Keratinocyte (primary cell): ENCODE results near the gene DMBX1. TPM values are rescaled to one million over a fixed set of nuclear protein-coding genes. Genes with fewer than 3 reads are reported as not detected.

Experiments used
- DNase-seq: peaks from one replicate; pipeline ENCODE4 v3.0.0-alpha.2; 2011; ENCODE audit warnings: low read depth, missing footprints, low spot score
- FAIRE-seq: peaks from 2 replicates; lab custom pipeline; 2011; peaks lifted over from hg19 to GRCh38; lab: Jason Lieb, UNC
- H2AFZ ChIP-seq: 2 replicates; pipeline ENCODE4 v1.6.0; 2012; ENCODE audit warnings: low read length, control low read depth, inconsistent platforms; ENCODE audit not compliant: control insufficient read depth
- H3K27ac ChIP-seq: 2 replicates; pipeline ENCODE4 v1.5.1; 2011; ENCODE audit warnings: low read length; ENCODE audit not compliant: control insufficient read depth, insufficient read depth
- H3K27me3 ChIP-seq: 3 replicates; pipeline ENCODE4 v1.6.0; 2011; ENCODE audit warnings: low read length; ENCODE audit not compliant: control insufficient read depth, insufficient read depth; ENCODE audit errors: extremely low read depth
- H3K36me3 ChIP-seq, 2 experiments: 2 replicates in 1 of 2; 3 replicates in 1 of 2; pipeline ENCODE4 v1.5.1; 2011; ENCODE audit warnings: low read length in 2 of 2, mild to moderate bottlenecking in 1 of 2; ENCODE audit not compliant: control insufficient read depth in 2 of 2, insufficient read depth in 2 of 2; ENCODE audit errors: extremely low read depth in 1 of 2
- H3K4me1 ChIP-seq: 3 replicates; pipeline ENCODE4 v1.5.1; 2011; ENCODE audit warnings: low read length; ENCODE audit not compliant: control insufficient read depth, insufficient read depth; ENCODE audit errors: extremely low read depth
- H3K4me2 ChIP-seq: 3 replicates; pipeline ENCODE4 v1.6.0; 2011; ENCODE audit warnings: low read depth, low read length; ENCODE audit not compliant: control insufficient read depth, insufficient read depth; ENCODE audit errors: extremely low read depth
- H3K4me3 ChIP-seq, 3 experiments: fragments of 200-600 bp in 1 of 3; sonication (generic) in 1 of 3; 2 replicates in 2 of 3; 3 replicates in 1 of 3; pipeline ENCODE4 v1.5.1; 2011 to 2016; ENCODE audit warnings: low read length in 3 of 3, mild to moderate bottlenecking in 3 of 3, control low read depth in 2 of 3, inconsistent platforms in 1 of 3, low read depth in 1 of 3, mixed read lengths in 1 of 3, mixed run types in 1 of 3, moderate library complexity in 1 of 3; ENCODE audit not compliant: control insufficient read depth in 2 of 3, insufficient read depth in 2 of 3; ENCODE audit errors: extremely low read depth in 1 of 3
- H3K79me2 ChIP-seq: 2 replicates; pipeline ENCODE4 v1.6.0; 2012; ENCODE audit warnings: low read length; ENCODE audit not compliant: control insufficient read depth, insufficient read depth
- H3K9ac ChIP-seq: 3 replicates; pipeline ENCODE4 v1.6.0; 2011; ENCODE audit warnings: low read length; ENCODE audit not compliant: control insufficient read depth, insufficient read depth; ENCODE audit errors: extremely low read depth
- H3K9me1 ChIP-seq: 3 replicates; pipeline ENCODE4 v1.6.0; 2011; ENCODE audit warnings: low read length; ENCODE audit not compliant: control insufficient read depth, insufficient read depth; ENCODE audit errors: extremely low read depth
- H3K9me3 ChIP-seq: 2 replicates; pipeline ENCODE4 v1.5.1; 2012; ENCODE audit warnings: low read depth, low read length; ENCODE audit not compliant: control insufficient read depth
- H4K20me1 ChIP-seq: 3 replicates; pipeline ENCODE4 v1.6.0; 2011; ENCODE audit warnings: low read length; ENCODE audit not compliant: control insufficient read depth, insufficient read depth; ENCODE audit errors: extremely low read depth
- EZH2 ChIP-seq: IDR thresholded peaks from one replicate; pipeline ENCODE4 v1.6.1; 2012; ENCODE audit warnings: inconsistent platforms, mild to moderate bottlenecking, low read length, moderate library complexity
- dilution Hi-C: fragments of 300-500 bp; cut with MboI; formaldehyde crosslinking; loops from one replicate; pipeline ENCODE4 v1.7.0; 2020; ENCODE audit warnings: low sequenced_read_pairs; ENCODE audit not compliant: extremely low pct_ligation_motif_present
- polyA plus RNA-seq, 5 experiments: library from polyadenylated mRNA; depleted of rRNA in 3 of 5; stranded (reverse) in 3 of 5; stranded (forward) in 1 of 5; unstranded in 1 of 5; fragments of >200 nt; gene quantifications; 1 replicate in 1 of 5; 2 replicates in 3 of 5; 3 replicates in 1 of 5; pipeline versions ENCODE4 v1.2.1 to v1.2.3, GENCODE V29; 2011 to 2012; ENCODE audit warnings: missing spikeins in 2 of 5, low read depth in 1 of 5, low replicate concordance in 1 of 5
- TF ChIP-seq, protein P1 (sequence below), 3 experiments: IDR thresholded peaks in 1 of 3; conservative IDR thresholded peaks in 1 of 3; optimal IDR thresholded peaks in 1 of 3; 2 replicates in 2 of 3; 3 replicates in 1 of 3; pipeline versions ENCODE3 to v1.5.1; 2011; ENCODE audit warnings: low read length in 3 of 3, mild to moderate bottlenecking in 3 of 3, moderate library complexity in 2 of 3, control low read depth in 1 of 3, inconsistent platforms in 1 of 3; ENCODE audit not compliant: insufficient read depth in 2 of 3; ENCODE audit errors: extremely low read depth in 1 of 3

Gene DMBX1
- polyA plus RNA-seq, 1 donor (not counting 4 experiments of a cell fraction or from before 2014, with no cell fraction given) = not detected

DNA sequence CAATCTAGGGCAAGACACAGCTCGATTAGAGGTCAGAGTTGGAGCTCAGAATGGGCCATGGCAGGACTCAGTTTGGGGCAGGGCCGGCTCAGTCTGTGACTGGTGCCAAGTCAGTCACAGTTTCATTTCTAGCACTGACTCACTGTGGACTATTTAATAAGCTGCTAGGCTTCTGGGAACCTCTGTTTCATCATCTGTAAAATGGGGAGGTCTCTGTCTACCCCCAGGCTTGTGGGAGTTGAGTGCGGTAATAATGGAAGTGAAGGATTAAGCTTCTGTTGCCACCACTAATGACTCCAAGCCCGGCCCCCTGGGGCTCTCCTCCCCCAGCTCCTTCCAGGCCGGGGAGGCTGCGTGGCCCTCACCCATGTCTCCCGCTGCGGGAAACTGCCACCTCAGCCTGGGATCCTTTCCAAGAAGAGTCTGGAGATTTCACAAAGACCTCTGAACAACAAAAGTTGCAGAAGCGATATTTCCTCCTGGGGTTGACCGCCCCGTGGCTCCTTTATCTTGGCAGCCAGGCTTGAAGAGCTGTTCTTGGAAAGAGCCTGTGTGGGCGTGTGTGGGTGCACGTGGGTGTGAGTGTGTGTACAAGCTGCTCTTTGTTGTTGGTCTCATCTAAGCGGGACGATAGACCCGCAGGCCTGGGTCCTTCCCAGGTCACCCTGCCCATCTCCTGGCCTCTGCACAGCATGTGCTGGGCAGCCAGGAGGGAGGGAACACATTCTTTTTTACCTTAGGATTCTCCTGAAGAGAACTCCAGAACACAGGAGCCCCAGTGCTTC is 32.7 kb downstream of the DMBX1 start:
- FAIRE-seq (peak; percentile 71), DNase-seq (no peak)
- peaks cover 40% of the 10 kb centered on the region for H3K4me1 ChIP-seq

DNA sequence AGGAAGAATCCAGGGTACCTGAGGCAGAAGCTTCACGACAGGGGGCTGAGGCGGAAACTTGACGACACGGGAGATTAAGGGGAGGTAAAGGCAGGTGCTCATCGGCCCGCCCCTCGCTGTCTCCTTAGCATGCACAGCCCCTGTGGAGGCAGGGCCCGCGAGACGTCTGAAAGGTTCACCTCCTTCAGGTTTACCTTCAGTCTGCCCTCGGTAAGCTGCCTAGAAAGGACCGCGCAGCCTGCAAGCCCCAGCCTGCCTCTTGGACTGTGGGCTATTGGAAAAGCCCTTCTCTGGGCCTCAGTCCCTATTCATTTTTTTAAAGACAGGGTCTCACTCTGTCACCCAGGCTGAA is 33.3 kb downstream of the DMBX1 start:
- DNase-seq (no peak), FAIRE-seq (no peak)
- no peak for TF ChIP-seq EZH2
- TF ChIP-seq, protein P1, sequence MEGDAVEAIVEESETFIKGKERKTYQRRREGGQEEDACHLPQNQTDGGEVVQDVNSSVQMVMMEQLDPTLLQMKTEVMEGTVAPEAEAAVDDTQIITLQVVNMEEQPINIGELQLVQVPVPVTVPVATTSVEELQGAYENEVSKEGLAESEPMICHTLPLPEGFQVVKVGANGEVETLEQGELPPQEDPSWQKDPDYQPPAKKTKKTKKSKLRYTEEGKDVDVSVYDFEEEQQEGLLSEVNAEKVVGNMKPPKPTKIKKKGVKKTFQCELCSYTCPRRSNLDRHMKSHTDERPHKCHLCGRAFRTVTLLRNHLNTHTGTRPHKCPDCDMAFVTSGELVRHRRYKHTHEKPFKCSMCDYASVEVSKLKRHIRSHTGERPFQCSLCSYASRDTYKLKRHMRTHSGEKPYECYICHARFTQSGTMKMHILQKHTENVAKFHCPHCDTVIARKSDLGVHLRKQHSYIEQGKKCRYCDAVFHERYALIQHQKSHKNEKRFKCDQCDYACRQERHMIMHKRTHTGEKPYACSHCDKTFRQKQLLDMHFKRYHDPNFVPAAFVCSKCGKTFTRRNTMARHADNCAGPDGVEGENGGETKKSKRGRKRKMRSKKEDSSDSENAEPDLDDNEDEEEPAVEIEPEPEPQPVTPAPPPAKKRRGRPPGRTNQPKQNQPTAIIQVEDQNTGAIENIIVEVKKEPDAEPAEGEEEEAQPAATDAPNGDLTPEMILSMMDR (optimal IDR thresholded peaks at IDR 0.05 in 1 of 3, IDR thresholded peaks at IDR 0.05 in 1 of 3, conservative IDR thresholded peaks at IDR 0.05 in 1 of 3; ENCODE audit: extremely low read depth in 1 of 3, insufficient read depth in 2 of 3, low read length in 3 of 3) = no peak
- Histone ChIP-seq H3K36me3 (no peaks in the 10 kb centered on the region), H3K4me3 (no peak overlapping the region), H3K27me3 (no peaks in the 10 kb centered on the region), H4K20me1 (no peaks in the 10 kb centered on the region), H3K27ac (peak overlapping the region; percentile 12), H3K4me1 (peaks cover 40% of the 10 kb centered on the region), H3K9me1 (no peaks in the 10 kb centered on the region), H3K9ac (peak overlapping the region; percentile 31), H3K4me2 (peak overlapping the region; percentile 65), H3K79me2 (no peaks in the 10 kb centered on the region), H2AFZ (no peak overlapping the region), H3K9me3 (no peaks in the 10 kb centered on the region)
- dilution Hi-C loops = no loop called here

More for the DNA sequence above, 32.7 kb downstream of the DMBX1 start:
- TF ChIP-seq, protein P1 (optimal IDR thresholded peaks at IDR 0.05 in 1 of 3, IDR thresholded peaks at IDR 0.05 in 1 of 3, conservative IDR thresholded peaks at IDR 0.05 in 1 of 3; ENCODE audit: extremely low read depth in 1 of 3, insufficient read depth in 2 of 3, low read length in 3 of 3) = no peak
- no peak for TF ChIP-seq EZH2
- dilution Hi-C loops = no loop called here
- Histone ChIP-seq H3K79me2 (no peaks in the 10 kb centered on the region), H3K4me2 (peak overlapping the region; percentile 65), H4K20me1 (no peaks in the 10 kb centered on the region), H3K27ac (peak overlapping the region; percentile 28), H3K36me3 (no peaks in the 10 kb centered on the region), H3K9me3 (no peaks in the 10 kb centered on the region), H2AFZ (no peak overlapping the region), H3K9me1 (no peaks in the 10 kb centered on the region), H3K27me3 (no peaks in the 10 kb centered on the region), H3K9ac (peak overlapping the region; percentile 31), H3K4me3 (peak overlapping the region in 1 of 3 experiments; percentile 14)
